Eye (tissue), 1 donor: ENCODE results near the gene PAFAH2.
"Not testable (repeated sequence)": the region's sequence is repeated elsewhere in the genome, so short reads cannot be mapped to it uniquely, and the experiment has no call there.

Source experiments
- DNase-seq: peaks from one replicate; pipeline ENCODE4 v3.0.0-alpha.2; 2015

The PAFAH2 gene

GRCh38 chr1:26009796-26010447, 12.1 kb upstream of the PAFAH2 start:
- peak; percentile 51 for DNase-seq

- no peak for DNase-seq
Measured at GRCh38 chr1:26006710-26007109, 8.8 kb upstream of the PAFAH2 start.

- no peak for DNase-seq
Measured at GRCh38 chr1:26005434-26006105, 7.7 kb upstream of the PAFAH2 start.

- DNase-seq = no peak
Measured at GRCh38 chr1:26003756-26004155, 5.9 kb upstream of the PAFAH2 start.

GRCh38 chr1:26003262-26003661, 5.4 kb upstream of the PAFAH2 start:
- DNase-seq = no peak

- DNase-seq = peak; percentile 71
Measured at GRCh38 chr1:25999041-25999800, 1.4 kb upstream of the PAFAH2 start.

GRCh38 chr1:25996966-25997827, 666 bp downstream of the PAFAH2 start:
- peak; percentile 63 for DNase-seq

- no peak for DNase-seq
Measured at GRCh38 chr1:25994402-25995150, 3.3 kb downstream of the PAFAH2 start.

DNA sequence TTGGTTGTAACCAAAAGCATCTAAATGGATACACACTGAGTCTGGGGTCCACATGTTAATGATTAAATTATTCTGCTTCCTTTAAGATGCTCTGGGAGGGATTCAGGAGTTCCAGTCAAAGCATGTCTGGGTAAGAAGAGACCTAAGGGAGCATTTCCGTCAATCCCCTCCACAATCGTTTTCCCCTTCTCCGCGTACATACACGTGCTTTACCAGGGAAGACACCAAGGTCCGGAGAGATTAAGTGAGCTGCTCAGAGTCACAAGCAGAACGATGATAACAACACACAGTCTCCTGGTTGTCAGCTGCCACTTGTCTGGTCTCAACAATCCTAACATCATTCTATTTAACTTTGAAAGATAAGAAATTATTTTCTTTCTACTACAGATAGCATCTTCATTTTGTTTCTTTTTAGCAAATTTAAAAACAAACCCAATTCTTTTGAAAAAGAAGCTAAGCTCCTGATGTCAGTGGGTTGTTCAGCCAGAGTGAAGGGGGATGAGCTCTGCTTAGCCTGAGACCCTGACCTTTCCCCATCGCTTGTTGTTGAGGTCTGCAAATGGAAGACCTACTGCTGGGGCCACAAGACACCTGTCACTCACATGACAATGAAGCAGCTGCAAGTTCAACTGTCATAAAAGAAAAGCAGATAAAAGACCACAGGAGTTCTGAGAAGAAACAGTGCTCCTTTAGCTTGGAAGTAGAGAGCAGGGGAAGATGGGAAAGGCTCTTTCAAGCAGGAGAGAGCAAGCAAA, 4.5 kb downstream of the PAFAH2 start:
- peak; percentile 59 for DNase-seq

- DNase-seq = no peak
Measured at GRCh38 chr1:25992689-25993171, 5.1 kb downstream of the PAFAH2 start.

DNA sequence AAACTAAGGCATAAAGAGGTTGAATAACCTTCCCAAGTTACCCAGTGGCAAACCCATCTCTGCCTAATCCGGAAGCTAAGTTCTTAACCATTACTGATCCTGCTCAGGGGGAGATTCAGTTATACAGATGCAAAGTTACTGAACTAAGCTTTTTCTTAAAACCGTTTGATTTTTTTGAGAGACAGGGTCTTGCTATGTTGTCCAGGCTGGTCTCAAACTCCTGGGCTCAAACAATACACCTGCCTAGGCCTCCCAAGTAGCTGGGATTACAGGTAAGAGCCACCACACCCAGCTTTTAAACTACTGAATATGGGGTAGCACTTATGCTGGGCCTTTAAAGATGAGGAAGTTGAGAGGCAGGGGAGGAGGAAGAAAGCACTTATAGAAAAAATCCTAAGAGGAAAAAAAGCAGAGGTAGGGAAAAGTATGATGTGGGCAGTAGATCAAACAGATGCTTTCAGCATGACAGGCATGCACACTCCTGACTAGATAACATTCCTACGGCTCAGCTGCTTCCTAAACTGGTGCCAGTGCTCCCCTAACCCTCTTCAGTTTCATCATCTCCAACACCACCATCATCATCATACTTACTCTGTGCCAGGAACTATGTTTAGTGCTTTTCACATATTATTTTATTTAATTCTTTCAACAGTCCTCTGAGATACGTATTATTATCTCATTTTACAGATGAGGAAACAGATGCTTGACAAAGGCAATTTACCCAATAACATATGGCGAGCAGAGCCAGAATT, 5.8 kb downstream of the PAFAH2 start:
- DNase-seq = peak; percentile 27

DNA sequence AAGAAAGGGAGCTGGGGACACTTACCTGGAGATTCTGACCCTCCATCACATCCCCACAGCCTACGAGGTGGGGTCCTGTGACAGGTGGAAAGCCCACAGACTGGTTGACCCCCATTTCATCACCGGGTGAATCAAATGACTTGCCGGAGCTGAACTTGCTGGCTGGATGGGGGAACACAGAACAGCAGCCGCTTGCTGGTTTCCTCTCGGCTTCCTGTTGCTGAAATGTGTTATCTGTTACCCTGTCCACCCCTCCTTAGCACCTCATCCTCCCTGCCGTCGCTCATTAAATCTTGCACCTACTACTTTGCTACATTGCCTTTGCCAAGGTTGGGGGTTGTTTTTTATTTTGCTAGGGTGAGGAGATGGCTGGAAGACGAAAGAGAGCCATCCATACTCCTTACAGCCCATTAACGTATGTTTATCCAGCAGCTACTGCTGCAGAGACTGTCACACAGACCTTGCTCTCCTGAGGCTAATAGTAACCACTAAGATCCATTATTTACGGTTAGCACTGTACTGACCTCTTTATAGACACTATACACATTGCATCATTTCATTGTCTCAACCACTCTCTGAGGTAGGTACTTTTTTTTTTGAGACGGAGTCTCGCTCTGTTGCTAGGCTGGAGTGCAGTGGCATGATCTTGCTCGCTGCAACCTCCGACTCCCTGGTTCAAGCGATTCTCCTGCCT, 7.0 kb downstream of the PAFAH2 start:
- no peak for DNase-seq

DNA sequence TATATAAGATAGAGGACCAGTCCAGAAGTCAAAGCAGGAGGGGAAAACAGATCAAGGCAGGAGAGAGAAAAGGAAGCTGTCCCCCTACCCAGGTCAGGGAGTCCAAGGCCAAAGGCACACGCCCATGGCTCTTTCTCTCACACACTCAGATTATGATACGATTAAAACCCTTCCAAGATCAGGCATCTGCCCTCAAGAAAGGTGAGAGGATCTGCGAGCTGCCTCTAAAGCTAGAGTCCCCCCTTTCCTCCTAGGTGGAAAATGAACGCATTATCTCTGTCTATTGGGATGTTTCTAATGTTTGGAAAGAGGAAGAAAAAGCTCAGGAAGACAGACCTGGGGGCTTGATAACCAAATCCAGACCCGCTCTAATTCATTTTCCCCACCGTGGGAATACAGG, 7.6 kb downstream of the PAFAH2 start:
- no peak for DNase-seq

DNA sequence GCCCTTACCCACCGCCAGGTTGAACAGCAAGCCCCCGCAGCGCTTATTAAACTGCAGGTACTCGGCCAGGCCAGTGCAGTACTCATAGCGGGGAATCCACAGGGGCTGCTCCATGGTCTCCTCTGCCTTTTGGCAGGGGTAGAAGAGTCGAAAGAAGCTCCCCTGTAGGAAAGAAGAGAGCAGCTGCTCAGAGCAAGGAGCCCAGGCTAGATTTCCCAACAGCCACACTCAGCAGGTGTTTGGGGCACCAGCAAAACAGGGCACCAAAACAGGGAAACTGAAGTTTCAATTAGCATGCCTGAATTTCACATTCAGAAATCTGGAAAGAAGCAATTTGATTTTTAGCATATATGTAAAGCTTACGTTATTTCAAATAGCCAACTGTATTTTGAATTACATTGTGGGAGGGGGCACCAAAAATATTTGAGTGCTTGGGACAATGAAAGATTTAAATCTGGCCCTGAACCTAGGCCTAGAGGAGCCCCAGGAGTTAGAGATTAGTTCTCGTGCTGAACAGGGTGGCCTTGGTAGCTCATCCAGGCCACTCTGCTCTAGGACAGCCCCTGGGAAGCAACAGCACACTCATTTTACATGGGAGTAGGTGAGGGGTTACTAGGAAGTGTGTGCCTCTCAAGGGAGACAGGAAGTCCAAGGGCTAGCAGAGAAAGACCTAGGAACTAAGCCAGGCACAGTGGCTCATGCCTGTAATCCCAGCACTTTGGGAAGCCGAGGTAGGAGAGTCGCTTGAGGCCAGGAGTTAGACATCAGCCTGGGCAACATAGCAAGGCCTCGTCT, 8.2 kb downstream of the PAFAH2 start:
- no peak for DNase-seq

DNA sequence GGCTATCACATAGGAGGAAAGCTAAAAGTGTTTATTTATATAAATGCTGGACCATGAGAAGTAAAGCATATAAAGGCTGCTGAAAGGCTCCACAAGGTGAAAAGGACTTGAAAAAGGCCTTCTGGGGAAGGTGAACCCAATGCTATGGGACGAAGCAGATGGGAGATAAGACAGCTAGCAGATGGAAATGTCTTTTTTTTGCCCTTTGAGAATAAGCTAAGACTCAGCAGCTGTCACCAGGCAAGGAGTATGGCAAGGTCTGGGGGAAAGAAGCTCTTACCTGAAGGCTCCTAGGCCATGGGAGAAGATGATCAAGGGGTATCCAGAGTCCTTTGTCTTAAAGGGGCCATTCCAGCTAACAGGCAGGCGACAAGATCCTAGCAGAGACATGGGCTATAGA, 9.9 kb downstream of the PAFAH2 start:
- DNase-seq = no peak

- not testable (repeated sequence) for DNase-seq
Measured at GRCh38 chr1:25986773-25987172, 11.1 kb downstream of the PAFAH2 start.

- no peak for DNase-seq
Measured at GRCh38 chr1:25985670-25986069, 12.2 kb downstream of the PAFAH2 start.

DNA sequence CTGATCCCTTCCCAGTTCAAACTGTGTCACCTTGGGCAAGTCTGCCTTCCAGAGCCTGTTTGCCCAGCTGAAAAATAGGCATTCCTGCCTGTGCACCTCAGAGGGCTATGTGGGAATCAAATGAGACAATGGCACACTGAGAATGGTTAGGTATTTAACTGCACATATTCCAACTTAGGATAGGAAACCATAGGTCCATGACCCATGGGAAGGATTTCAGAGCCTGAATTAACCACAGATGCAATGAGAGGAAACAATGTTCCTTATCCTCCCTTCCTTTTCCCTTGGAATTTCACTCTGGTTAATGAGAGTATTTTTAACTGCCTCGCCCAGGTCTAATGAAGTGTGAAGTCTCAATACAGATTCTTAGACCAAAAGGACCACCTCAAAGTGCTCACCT, 12.7 kb downstream of the PAFAH2 start:
- no peak for DNase-seq

DNA sequence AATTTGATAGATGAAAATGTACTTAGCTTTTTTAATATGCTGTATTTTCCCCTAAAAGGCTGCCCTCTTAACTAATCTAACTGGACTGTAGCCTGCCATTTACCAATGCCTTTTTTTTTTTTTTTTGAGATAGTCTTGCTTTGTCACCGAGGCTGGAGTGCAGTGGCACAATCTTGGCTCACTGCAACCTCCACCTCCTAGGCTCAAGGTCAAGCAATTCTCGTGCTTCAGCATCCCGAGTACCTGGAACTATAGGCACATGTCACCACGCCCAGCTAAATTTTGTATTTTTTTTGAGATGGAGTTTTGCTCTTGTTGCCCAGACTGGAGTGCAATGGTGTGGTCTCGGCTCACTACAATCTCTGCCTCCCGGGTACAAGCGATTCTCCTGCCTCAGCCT, 18.7 kb downstream of the PAFAH2 start:
- DNase-seq = no peak
